Measurements from ENCODE around the gene MTRFR.

Gene MTRFR

DNA sequence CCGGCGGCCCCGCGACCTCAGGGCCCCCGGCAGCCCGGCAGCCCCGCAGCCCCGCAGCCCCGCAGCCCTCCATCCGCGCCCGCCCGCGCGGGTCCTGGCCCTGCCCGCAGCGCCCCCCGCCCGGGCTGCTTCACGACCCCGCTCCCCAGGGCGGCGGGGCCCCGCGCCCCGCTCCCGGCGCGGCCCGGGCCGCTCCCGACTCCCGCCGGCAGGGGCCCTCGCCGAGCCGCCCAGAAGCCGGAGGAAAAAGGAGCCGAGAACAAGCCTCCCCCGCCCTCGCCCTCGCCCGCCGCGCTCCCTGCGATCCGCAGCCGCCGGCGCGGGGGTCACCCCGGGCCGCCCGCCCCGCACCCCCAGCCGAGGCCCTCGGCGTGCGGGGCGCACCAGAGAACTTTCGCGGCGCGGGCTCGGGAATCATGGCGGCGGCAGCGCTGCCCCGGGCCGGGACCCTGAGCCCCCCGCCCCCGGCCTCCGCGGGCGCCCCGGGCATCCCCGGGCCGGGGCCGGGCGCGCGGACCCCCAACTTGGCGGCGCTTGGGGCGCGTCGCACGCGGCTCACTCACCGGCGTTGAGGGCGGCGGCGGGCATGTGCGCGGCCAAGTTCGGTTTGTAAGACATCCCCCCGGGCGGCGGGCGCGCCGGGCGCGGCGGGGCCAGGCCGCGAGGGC is 37.9 kb downstream of the MTRFR start:
- Histone ChIP-seq H3K36me3 (ENCODE audit: insufficient read depth, low read length) (no peaks in the 10 kb centered on the region), H3K27ac (ENCODE audit: low read depth, low read length) (no peak overlapping the region), H3K27me3 (ENCODE audit: insufficient read depth, low read length) (no peaks in the 10 kb centered on the region), H3K79me2 (ENCODE audit: control insufficient read depth, insufficient read depth, low read length, unreplicated experiment) (peaks cover 56% of the 10 kb centered on the region), H3K4me1 (ENCODE audit: control insufficient read depth, insufficient read depth, low read length, unreplicated experiment) (peaks cover 16% of the 10 kb centered on the region), H2AFZ (ENCODE audit: low read length, unreplicated experiment) (peak overlapping the region; percentile 85), H3K4me3 (ENCODE audit: low read depth, low read length) (peak overlapping the region; percentile 92)

DNA sequence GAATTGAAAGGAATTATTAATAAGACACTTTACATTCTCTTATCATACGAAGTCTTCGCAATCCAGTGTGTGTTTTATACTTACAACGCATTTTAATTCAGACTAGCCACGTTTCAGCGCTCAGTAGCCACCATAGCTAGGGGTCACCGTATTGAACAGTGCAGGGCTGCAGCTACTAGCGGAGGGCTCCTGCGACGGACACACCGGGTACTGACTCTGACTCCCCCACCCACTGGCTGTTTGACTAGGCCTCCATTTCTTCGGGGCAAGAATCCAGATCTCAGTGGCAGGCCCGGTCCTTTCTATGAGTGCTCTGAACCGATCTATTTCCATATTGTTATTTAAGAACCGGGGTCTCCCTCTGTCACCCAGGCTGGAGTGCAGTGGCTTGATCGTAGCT is 39.9 kb downstream of the MTRFR start:
- peaks cover 16% of the 10 kb centered on the region for H3K4me1 ChIP-seq (ENCODE audit: control insufficient read depth, insufficient read depth, low read length, unreplicated experiment)
- H3K27ac ChIP-seq (ENCODE audit: low read depth, low read length): no peak overlapping the region
- H2AFZ ChIP-seq (ENCODE audit: low read length, unreplicated experiment): no peak overlapping the region
- H3K36me3 ChIP-seq (ENCODE audit: insufficient read depth, low read length): no peaks in the 10 kb centered on the region
- peaks cover 37% of the 10 kb centered on the region for H3K79me2 ChIP-seq (ENCODE audit: control insufficient read depth, insufficient read depth, low read length, unreplicated experiment)
- no peak overlapping the region for H3K4me3 ChIP-seq (ENCODE audit: low read depth, low read length)
- no peaks in the 10 kb centered on the region for H3K27me3 ChIP-seq (ENCODE audit: insufficient read depth, low read length)

GRCh38 chr12:123278101-123278627 is 44.9 kb downstream of the MTRFR start:
- Histone ChIP-seq H3K4me3 (ENCODE audit: low read depth, low read length) (no peak overlapping the region), H3K27me3 (ENCODE audit: insufficient read depth, low read length) (no peaks in the 10 kb centered on the region), H3K79me2 (ENCODE audit: control insufficient read depth, insufficient read depth, low read length, unreplicated experiment) (no peaks in the 10 kb centered on the region), H3K27ac (ENCODE audit: low read depth, low read length) (no peak overlapping the region), H3K4me1 (ENCODE audit: control insufficient read depth, insufficient read depth, low read length, unreplicated experiment) (no peaks in the 10 kb centered on the region), H2AFZ (ENCODE audit: low read length, unreplicated experiment) (no peak overlapping the region), H3K36me3 (ENCODE audit: insufficient read depth, low read length) (no peaks in the 10 kb centered on the region)

GRCh38 chr12:123280971-123281370 is 47.7 kb downstream of the MTRFR start:
- no peak overlapping the region for H3K27ac ChIP-seq (ENCODE audit: low read depth, low read length)
- H3K4me3 ChIP-seq (ENCODE audit: low read depth, low read length): no peak overlapping the region
- H3K4me1 ChIP-seq (ENCODE audit: control insufficient read depth, insufficient read depth, low read length, unreplicated experiment): no peaks in the 10 kb centered on the region
- H3K36me3 ChIP-seq (ENCODE audit: insufficient read depth, low read length): no peaks in the 10 kb centered on the region
- H3K27me3 ChIP-seq (ENCODE audit: insufficient read depth, low read length): no peaks in the 10 kb centered on the region
- no peak overlapping the region for H2AFZ ChIP-seq (ENCODE audit: low read length, unreplicated experiment)
- H3K79me2 ChIP-seq (ENCODE audit: control insufficient read depth, insufficient read depth, low read length, unreplicated experiment): no peaks in the 10 kb centered on the region

DNA sequence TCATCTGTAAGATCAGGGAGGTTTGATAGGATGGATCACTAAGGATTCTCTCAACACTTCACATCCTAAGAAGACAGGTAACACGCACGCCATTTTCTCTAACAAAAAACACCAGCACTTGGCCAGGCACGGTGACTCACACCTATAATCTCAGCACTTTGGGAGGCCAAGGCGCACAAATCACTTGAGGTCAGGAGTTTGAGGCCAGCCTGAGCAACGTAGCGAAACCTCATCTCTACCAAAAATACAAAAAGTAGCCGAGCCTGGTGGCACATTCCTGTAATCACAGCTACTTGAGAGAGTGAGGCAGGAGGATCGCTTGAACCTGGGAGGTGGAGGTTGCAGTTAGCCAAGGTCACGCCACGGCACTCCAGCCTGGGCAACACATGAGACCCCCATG is 48.9 kb downstream of the MTRFR start:
- Histone ChIP-seq H3K27me3 (ENCODE audit: insufficient read depth, low read length) (no peaks in the 10 kb centered on the region), H3K4me1 (ENCODE audit: control insufficient read depth, insufficient read depth, low read length, unreplicated experiment) (no peaks in the 10 kb centered on the region), H2AFZ (ENCODE audit: low read length, unreplicated experiment) (no peak overlapping the region), H3K36me3 (ENCODE audit: insufficient read depth, low read length) (no peaks in the 10 kb centered on the region), H3K27ac (ENCODE audit: low read depth, low read length) (no peak overlapping the region), H3K4me3 (ENCODE audit: low read depth, low read length) (no peak overlapping the region), H3K79me2 (ENCODE audit: control insufficient read depth, insufficient read depth, low read length, unreplicated experiment) (no peaks in the 10 kb centered on the region)

- Histone ChIP-seq H3K36me3 (ENCODE audit: insufficient read depth, low read length) (no peaks in the 10 kb centered on the region), H2AFZ (ENCODE audit: low read length, unreplicated experiment) (no peak overlapping the region), H3K4me3 (ENCODE audit: low read depth, low read length) (no peak overlapping the region), H3K4me1 (ENCODE audit: control insufficient read depth, insufficient read depth, low read length, unreplicated experiment) (no peaks in the 10 kb centered on the region), H3K79me2 (ENCODE audit: control insufficient read depth, insufficient read depth, low read length, unreplicated experiment) (no peaks in the 10 kb centered on the region), H3K27ac (ENCODE audit: low read depth, low read length) (no peak overlapping the region), H3K27me3 (ENCODE audit: insufficient read depth, low read length) (no peaks in the 10 kb centered on the region)
Observed at GRCh38 chr12:123283461-123283860, 50.2 kb downstream of the MTRFR start.

DNA sequence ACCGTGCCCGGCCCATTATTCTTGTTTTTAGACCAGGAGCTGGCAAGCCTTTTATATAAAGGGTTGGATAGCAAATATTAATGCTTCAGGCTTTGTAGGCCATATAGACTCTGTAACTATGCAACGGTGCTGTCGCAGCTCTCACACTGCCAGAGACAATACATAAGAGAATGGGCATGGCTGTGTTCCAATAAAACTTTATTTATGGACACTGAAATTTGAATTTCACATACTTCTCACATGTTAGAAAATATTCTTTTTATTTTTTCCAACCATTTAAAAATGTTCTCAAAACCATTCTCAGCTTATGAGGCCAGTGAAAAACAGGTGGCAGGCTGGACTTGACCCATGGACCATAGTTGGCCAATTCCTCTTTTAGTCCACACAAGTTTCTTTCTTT is 51.4 kb downstream of the MTRFR start:
- 0 out of 2 replicates have a peak, but pooled peaks cover 6% of the 10 kb centered on the region for H3K36me3 ChIP-seq (ENCODE audit: insufficient read depth, low read length)
- H2AFZ ChIP-seq (ENCODE audit: low read length, unreplicated experiment): no peak overlapping the region
- H3K27ac ChIP-seq (ENCODE audit: low read depth, low read length): no peak overlapping the region
- H3K4me3 ChIP-seq (ENCODE audit: low read depth, low read length): no peak overlapping the region
- no peaks in the 10 kb centered on the region for H3K27me3 ChIP-seq (ENCODE audit: insufficient read depth, low read length)
- H3K4me1 ChIP-seq (ENCODE audit: control insufficient read depth, insufficient read depth, low read length, unreplicated experiment): no peaks in the 10 kb centered on the region
- H3K79me2 ChIP-seq (ENCODE audit: control insufficient read depth, insufficient read depth, low read length, unreplicated experiment): no peaks in the 10 kb centered on the region

- Histone ChIP-seq H3K36me3 (ENCODE audit: insufficient read depth, low read length) (0 out of 2 replicates have a peak, but pooled peaks cover 6% of the 10 kb centered on the region), H2AFZ (ENCODE audit: low read length, unreplicated experiment) (no peak overlapping the region), H3K79me2 (ENCODE audit: control insufficient read depth, insufficient read depth, low read length, unreplicated experiment) (no peaks in the 10 kb centered on the region), H3K4me3 (ENCODE audit: low read depth, low read length) (no peak overlapping the region), H3K27me3 (ENCODE audit: insufficient read depth, low read length) (no peaks in the 10 kb centered on the region), H3K27ac (ENCODE audit: low read depth, low read length) (no peak overlapping the region), H3K4me1 (ENCODE audit: control insufficient read depth, insufficient read depth, low read length, unreplicated experiment) (no peaks in the 10 kb centered on the region)
Observed at GRCh38 chr12:123286652-123287373, 53.6 kb downstream of the MTRFR start.

- Histone ChIP-seq H2AFZ (ENCODE audit: low read length, unreplicated experiment) (no peak overlapping the region), H3K27me3 (ENCODE audit: insufficient read depth, low read length) (no peaks in the 10 kb centered on the region), H3K4me3 (ENCODE audit: low read depth, low read length) (no peak overlapping the region), H3K27ac (ENCODE audit: low read depth, low read length) (no peak overlapping the region), H3K79me2 (ENCODE audit: control insufficient read depth, insufficient read depth, low read length, unreplicated experiment) (no peaks in the 10 kb centered on the region), H3K36me3 (ENCODE audit: insufficient read depth, low read length) (0 out of 2 replicates have a peak, but pooled peaks cover 11% of the 10 kb centered on the region), H3K4me1 (ENCODE audit: control insufficient read depth, insufficient read depth, low read length, unreplicated experiment) (no peaks in the 10 kb centered on the region)
Observed at GRCh38 chr12:123288751-123289346, 55.6 kb downstream of the MTRFR start.

DNA sequence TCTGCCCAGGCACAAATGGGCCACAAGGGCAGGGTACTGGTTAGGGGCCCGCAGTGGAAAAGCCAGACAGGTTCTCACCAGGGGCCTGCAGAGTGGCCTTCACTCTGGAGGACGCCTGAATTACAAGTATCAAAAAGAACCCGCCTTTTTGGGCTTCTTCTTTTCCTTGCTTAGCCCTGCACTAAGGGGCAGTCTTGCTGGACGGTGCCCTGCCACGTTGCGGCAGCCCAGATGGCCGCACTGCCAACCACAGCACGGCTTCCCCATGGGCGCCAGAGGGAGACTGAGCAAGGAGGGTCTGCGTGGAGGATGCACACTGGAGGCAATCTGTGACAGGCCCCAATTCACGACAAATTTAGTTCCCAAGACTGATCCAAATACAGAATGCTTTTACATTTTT is 56.7 kb downstream of the MTRFR start:
- H3K36me3 ChIP-seq (ENCODE audit: insufficient read depth, low read length): 0 out of 2 replicates have a peak, but pooled peaks cover 11% of the 10 kb centered on the region
- H3K4me1 ChIP-seq (ENCODE audit: control insufficient read depth, insufficient read depth, low read length, unreplicated experiment): no peaks in the 10 kb centered on the region
- H3K27me3 ChIP-seq (ENCODE audit: insufficient read depth, low read length): no peaks in the 10 kb centered on the region
- H3K79me2 ChIP-seq (ENCODE audit: control insufficient read depth, insufficient read depth, low read length, unreplicated experiment): no peaks in the 10 kb centered on the region
- H2AFZ ChIP-seq (ENCODE audit: low read length, unreplicated experiment): no peak overlapping the region
- no peak overlapping the region for H3K27ac ChIP-seq (ENCODE audit: low read depth, low read length)
- H3K4me3 ChIP-seq (ENCODE audit: low read depth, low read length): no peak overlapping the region
